Lower leg skin (tissue), 3 donors: ENCODE measurements around the gene PDZK1.

Experiments used
- POLR2A ChIP-seq, 2 donors: fragments of 450-650 bp; IDR thresholded peaks; one replicate each; pipeline ENCODE4 v1.6.1; 2016 to 2017; ENCODE audit warnings: antibody characterized with exemption in 2 of 2, mild to moderate bottlenecking in 1 of 2, moderate library complexity in 1 of 2
- TF ChIP-seq, protein P1 (sequence below), 3 donors: fragments of 450-650 bp; IDR thresholded peaks; one replicate each; pipeline ENCODE4 v1.5.1; 2016; ENCODE audit warnings: antibody characterized with exemption in 3 of 3, mild to moderate bottlenecking in 3 of 3, moderate library complexity in 2 of 3

GRCh38 chr1:145716641-145717345 lies 9.6 kb upstream of the PDZK1 start:
- TF ChIP-seq, protein P1, sequence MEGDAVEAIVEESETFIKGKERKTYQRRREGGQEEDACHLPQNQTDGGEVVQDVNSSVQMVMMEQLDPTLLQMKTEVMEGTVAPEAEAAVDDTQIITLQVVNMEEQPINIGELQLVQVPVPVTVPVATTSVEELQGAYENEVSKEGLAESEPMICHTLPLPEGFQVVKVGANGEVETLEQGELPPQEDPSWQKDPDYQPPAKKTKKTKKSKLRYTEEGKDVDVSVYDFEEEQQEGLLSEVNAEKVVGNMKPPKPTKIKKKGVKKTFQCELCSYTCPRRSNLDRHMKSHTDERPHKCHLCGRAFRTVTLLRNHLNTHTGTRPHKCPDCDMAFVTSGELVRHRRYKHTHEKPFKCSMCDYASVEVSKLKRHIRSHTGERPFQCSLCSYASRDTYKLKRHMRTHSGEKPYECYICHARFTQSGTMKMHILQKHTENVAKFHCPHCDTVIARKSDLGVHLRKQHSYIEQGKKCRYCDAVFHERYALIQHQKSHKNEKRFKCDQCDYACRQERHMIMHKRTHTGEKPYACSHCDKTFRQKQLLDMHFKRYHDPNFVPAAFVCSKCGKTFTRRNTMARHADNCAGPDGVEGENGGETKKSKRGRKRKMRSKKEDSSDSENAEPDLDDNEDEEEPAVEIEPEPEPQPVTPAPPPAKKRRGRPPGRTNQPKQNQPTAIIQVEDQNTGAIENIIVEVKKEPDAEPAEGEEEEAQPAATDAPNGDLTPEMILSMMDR (IDR thresholded peaks at IDR 0.05): no peak
- TF ChIP-seq POLR2A (IDR thresholded peaks at IDR 0.05): no peak
